Activated naive CD4-positive, alpha-beta T cell treated with anti-CD3 and anti-CD28 coated beads, Interleukin-2, amount 50 U/mL, for 72 hours (primary cell): ENCODE data around the gene WDR46. TPM values are rescaled to one million over a fixed set of nuclear protein-coding genes. Genes with fewer than 3 reads are reported as not detected.
A peak's percentile ranks its signal among the peaks of the same experiment; 100 is the strongest.

Experiments used
- ATAC-seq, 2 donors: fragments of 150-1000 bp; cut with Tn5 transposase; 2 replicates each; pipeline ENCODE4 v1.10.0; 2021; ENCODE audit warnings: mild to moderate bottlenecking in 2 of 2, moderate library complexity in 2 of 2
- DNase-seq, 2 donors: peaks; one replicate each; pipeline ENCODE4 v3.0.0; 2021 to 2022; ENCODE audit warnings: low spot score in 2 of 2
- H3K27ac Mint-ChIP-seq, 2 donors: one replicate each; pipeline ENCODE4 v1.8.0; 2022; ENCODE audit warnings: mild to moderate bottlenecking in 2 of 2, mixed read lengths in 2 of 2
- H3K36me3 Mint-ChIP-seq, 2 donors: one replicate each; pipeline ENCODE4 v1.8.0; 2022; ENCODE audit warnings: mixed read lengths in 2 of 2
- H3K9me3 Mint-ChIP-seq, 2 donors: one replicate each; pipeline ENCODE4 v1.8.0; 2022; ENCODE audit warnings: mixed read lengths in 2 of 2
- total RNA-seq, 2 donors: library from RNA; stranded (reverse); gene quantifications; one replicate each; pipeline ENCODE4 v1.2.3, GENCODE V29; 2022

Gene WDR46
- total RNA-seq, 2 donors from 2014 or later, result 73.7 to 81.5 TPM

- H3K9me3 Mint-ChIP-seq, result no peaks in the 10 kb centered on the region
- DNase-seq, result no peak
- no peak overlapping the region for H3K27ac Mint-ChIP-seq
- ATAC-seq, result no peak
- peaks cover 23 to 28% of the 10 kb centered on the region in 2 donors for H3K36me3 Mint-ChIP-seq
Measured at GRCh38 chr6:33254591-33254990, 34.4 kb downstream of the WDR46 start.

- Mint-ChIP-seq H3K27ac (peak overlapping the region in 1 of 2 donors; percentile 98), H3K9me3 (no peaks in the 10 kb centered on the region), H3K36me3 (peaks cover 26 to 31% of the 10 kb centered on the region in 2 donors)
- ATAC-seq (no peak), DNase-seq (no peak)
Measured at GRCh38 chr6:33252759-33253158, 36.3 kb downstream of the WDR46 start.

DNA sequence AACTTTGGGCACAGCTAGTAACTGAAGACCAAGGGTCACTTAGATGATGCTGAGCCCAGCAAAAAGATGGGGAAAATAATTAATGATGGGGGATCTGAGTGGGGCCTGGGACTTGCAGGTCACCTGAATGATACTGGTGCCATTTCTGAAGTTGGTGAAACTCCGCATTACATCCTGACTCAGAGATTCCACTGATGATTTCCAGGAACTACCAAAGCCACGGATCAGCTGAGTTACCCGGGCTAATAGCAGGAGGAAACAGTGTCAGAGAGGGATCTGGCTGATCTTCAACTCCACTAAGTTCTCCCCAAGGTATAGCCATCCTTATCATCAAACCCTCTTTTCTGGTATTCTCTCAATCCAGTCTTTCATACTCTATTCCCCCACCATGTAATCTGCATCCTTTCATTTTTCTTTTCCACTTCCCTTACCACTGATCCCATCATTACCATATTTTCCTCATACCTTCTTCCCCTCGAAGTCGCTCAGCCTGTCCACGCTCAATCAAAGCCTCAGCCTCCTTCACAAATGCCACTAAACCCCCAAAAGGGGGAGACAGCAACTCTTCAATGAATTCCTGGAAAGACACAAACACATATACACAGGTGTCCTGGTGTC is 37.5 kb downstream of the WDR46 start:
- DNase-seq, result no peak
- no peak for ATAC-seq
- H3K36me3 Mint-ChIP-seq, result peaks cover 26 to 31% of the 10 kb centered on the region in 2 donors
- H3K9me3 Mint-ChIP-seq, result no peaks in the 10 kb centered on the region
- H3K27ac Mint-ChIP-seq, result peak overlapping the region in 1 of 2 donors; percentile 98

DNA sequence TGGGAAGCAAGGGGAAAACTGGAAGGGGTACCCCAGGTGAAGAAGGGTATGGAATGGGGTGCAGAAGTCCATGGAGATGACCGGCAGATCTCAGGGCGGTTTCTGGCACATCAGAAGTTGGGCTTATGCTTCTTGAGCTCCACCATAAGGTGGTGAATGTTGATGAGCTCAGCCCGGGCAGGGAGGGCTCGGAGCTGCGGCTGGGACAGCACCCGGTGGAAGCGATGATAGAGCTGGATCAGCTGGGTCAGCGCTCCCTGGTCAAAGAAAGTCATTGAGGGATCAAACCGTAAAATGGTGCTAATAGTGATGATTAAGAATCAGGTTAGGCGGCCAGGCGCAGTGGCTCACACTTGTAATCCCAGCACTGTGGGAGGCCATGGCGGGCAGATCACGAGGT is 38.3 kb downstream of the WDR46 start:
- H3K9me3 Mint-ChIP-seq, result no peaks in the 10 kb centered on the region
- peak overlapping the region; percentile 97 to 98 for H3K27ac Mint-ChIP-seq
- DNase-seq (no peak), ATAC-seq (no peak)
- peaks cover 26 to 31% of the 10 kb centered on the region in 2 donors for H3K36me3 Mint-ChIP-seq

DNA sequence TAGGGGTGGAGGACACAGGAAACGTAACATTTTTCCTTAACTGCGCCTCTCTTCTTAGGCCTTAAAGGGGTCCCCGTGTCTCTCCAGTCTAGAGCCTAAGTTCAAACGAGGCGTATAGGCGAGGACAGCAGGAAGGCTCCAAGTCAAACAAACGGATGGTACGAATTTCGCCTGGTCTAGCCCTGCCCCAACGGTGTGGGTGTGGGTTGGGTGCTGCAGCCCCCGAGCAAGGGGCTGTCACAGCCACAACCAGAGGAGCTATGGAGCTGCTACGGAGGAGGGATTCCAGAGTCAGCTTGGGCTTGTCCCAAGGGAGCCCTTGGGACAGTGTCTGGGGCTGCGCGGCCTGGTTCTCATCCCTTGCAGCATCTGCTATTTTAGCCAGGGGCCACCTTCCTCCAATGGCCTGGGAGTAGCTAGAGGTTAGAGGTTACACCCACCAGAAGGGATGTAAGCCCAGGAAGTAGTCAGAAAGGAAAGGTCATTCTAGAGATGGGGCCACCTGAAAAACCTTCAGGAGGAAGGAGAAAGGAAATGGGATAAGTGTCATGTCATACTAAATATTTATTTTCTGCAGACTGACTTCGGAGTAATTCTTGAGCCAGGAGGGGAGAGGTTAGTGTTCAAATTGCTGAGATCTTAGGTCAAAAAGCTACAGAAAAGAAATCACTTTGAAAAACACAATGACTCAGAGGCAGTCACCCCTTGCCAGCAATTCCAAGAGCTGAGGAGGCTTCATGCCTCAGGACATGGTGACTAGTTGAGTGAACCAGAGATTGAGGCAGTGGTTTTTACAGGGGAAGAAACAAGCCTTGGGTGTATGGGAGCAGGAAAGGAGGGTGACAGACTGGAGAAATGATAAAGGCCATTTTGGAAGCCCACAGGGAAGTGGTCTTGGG is 39.1 kb downstream of the WDR46 start:
- DNase-seq (peak in 1 of 2 donors; percentile 25), ATAC-seq (peak in 1 of 2 donors; percentile 25)
- Mint-ChIP-seq H3K27ac (peak overlapping the region; percentile 97 to 98), H3K36me3 (peaks cover 26 to 31% of the 10 kb centered on the region in 2 donors), H3K9me3 (no peaks in the 10 kb centered on the region)

- DNase-seq (peak; percentile 94 to 99), ATAC-seq (peak; percentile 89 to 91)
- H3K27ac Mint-ChIP-seq, result peak overlapping the region; percentile 97 to 98
- H3K9me3 Mint-ChIP-seq, result no peaks in the 10 kb centered on the region
- peaks cover 26 to 31% of the 10 kb centered on the region in 2 donors for H3K36me3 Mint-ChIP-seq
Measured at GRCh38 chr6:33248932-33249731, 39.9 kb downstream of the WDR46 start.

GRCh38 chr6:33248643-33248931 is 40.5 kb downstream of the WDR46 start:
- Mint-ChIP-seq H3K36me3 (peaks cover 26 to 31% of the 10 kb centered on the region in 2 donors), H3K9me3 (no peaks in the 10 kb centered on the region), H3K27ac (peak overlapping the region; percentile 97 to 98)
- DNase-seq (no peak), ATAC-seq (peak; percentile 2 to 27)

DNA sequence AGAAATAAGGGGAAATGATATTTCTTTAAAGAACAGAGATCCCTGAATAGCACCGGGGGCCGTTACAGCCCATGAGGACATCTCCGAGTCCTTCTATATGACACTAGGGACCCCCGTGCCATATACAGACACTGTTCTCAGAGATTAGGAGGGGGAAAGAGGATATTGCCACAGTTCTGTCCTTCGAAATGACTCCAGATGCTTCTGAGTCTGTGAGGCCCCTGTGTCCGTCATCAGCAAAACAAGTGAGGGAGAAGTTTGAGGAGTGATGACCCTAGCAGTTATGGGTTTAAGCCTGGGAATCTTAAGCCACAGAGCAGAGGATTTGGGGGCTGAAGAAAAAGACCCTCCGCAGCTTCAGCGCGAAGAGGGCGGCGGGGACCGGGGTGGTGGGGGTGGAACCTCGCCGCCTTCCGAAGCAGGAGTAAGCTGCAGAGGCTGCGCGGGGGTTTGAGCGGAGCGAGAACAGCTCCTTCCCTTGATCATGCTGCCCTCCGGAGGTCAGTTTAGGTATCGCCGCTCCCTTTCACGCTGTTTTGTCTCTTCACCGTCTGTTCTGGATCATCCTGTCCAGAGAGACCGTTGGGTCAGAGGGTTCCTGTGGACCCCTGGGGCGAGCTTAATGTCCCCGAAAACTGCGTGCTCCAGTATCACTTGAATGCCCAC is 40.9 kb downstream of the WDR46 start:
- ATAC-seq (peak; percentile 33 to 43), DNase-seq (peak; percentile 85 to 95)
- H3K27ac Mint-ChIP-seq, result peak overlapping the region; percentile 97 to 98
- peaks cover 26 to 31% of the 10 kb centered on the region in 2 donors for H3K36me3 Mint-ChIP-seq
- H3K9me3 Mint-ChIP-seq, result no peaks in the 10 kb centered on the region

DNA sequence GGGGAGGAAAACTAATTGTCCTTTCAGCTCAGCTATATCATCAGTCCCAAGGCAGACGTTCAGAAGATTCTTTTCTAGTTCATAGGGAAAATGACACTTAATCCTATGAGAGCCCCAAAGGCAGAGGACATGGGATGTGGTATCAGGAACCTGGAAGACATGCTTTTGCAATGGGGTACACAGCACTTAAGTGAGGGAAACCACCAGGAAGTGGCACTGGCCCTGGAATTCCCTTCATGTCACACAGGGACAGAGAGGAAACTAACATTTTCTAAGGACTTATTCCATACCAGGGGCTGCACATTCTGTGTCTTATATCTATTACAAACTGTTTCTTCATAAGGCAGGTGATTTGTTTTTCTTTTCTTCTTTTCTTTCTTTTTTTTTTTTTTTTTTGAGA is 45.6 kb downstream of the WDR46 start:
- no peak for ATAC-seq
- no peak overlapping the region for H3K27ac Mint-ChIP-seq
- H3K36me3 Mint-ChIP-seq, result no peaks in the 10 kb centered on the region
- no peak for DNase-seq
- H3K9me3 Mint-ChIP-seq, result no peaks in the 10 kb centered on the region

- peak overlapping the region in 1 of 2 donors; percentile 56 for H3K27ac Mint-ChIP-seq
- ATAC-seq (peak; percentile 94 to 97), DNase-seq (no peak)
- no peaks in the 10 kb centered on the region for H3K36me3 Mint-ChIP-seq
- H3K9me3 Mint-ChIP-seq, result no peaks in the 10 kb centered on the region
Measured at GRCh38 chr6:33241968-33242367, 47.1 kb downstream of the WDR46 start.

DNA sequence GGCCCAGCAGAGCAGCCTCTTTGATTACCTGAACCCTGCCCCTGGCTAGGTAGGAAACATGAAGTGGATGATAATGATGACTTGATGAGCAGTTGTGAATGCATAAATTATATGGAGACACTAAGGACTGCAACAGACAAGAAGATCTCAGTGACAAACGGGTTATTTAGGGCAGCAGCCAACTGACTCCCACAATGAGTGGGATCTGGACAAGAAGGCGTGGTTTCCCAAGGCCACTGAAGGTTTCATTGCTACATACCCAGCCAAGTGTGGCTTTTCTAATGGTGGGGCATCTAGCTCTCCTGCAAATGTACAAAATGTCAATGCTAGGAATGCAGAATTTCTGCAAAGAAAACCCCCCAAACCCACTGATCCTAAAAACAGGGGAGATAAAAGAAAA is 51.3 kb downstream of the WDR46 start:
- DNase-seq (no peak), ATAC-seq (no peak)
- Mint-ChIP-seq H3K9me3 (no peaks in the 10 kb centered on the region), H3K36me3 (no peaks in the 10 kb centered on the region), H3K27ac (no peak overlapping the region)

- no peaks in the 10 kb centered on the region for H3K9me3 Mint-ChIP-seq
- ATAC-seq, result no peak
Measured at GRCh38 chr6:33236852-33237251, 52.2 kb downstream of the WDR46 start.

GRCh38 chr6:33236328-33236727 is 52.7 kb downstream of the WDR46 start:
- no peak for ATAC-seq
- no peaks in the 10 kb centered on the region for H3K36me3 Mint-ChIP-seq

More at GRCh38 chr6:33236852-33237251, 52.2 kb downstream of the WDR46 start:
- no peak overlapping the region for H3K27ac Mint-ChIP-seq
- no peaks in the 10 kb centered on the region for H3K36me3 Mint-ChIP-seq
- no peak for DNase-seq

GRCh38 chr6:33235221-33235634 is 53.8 kb downstream of the WDR46 start:
- no peaks in the 10 kb centered on the region for H3K36me3 Mint-ChIP-seq
- ATAC-seq, result no peak

More at GRCh38 chr6:33236328-33236727, 52.7 kb downstream of the WDR46 start:
- H3K9me3 Mint-ChIP-seq, result no peaks in the 10 kb centered on the region
- no peak overlapping the region for H3K27ac Mint-ChIP-seq
- DNase-seq, result no peak

More at GRCh38 chr6:33235221-33235634, 53.8 kb downstream of the WDR46 start:
- H3K27ac Mint-ChIP-seq, result peak overlapping the region in 1 of 2 donors; percentile 6
- H3K9me3 Mint-ChIP-seq, result no peaks in the 10 kb centered on the region
- no peak for DNase-seq
